Kidney tubule cell (primary cell): ENCODE measurements around the gene CA10.
A peak's percentile ranks its signal among the peaks of the same experiment; 100 is the strongest.

Experiments used
- DNase-seq: peaks from one replicate; pipeline ENCODE4 v3.0.0-alpha.2; 2018; ENCODE audit warnings: low spot score

CA10 gene

DNA sequence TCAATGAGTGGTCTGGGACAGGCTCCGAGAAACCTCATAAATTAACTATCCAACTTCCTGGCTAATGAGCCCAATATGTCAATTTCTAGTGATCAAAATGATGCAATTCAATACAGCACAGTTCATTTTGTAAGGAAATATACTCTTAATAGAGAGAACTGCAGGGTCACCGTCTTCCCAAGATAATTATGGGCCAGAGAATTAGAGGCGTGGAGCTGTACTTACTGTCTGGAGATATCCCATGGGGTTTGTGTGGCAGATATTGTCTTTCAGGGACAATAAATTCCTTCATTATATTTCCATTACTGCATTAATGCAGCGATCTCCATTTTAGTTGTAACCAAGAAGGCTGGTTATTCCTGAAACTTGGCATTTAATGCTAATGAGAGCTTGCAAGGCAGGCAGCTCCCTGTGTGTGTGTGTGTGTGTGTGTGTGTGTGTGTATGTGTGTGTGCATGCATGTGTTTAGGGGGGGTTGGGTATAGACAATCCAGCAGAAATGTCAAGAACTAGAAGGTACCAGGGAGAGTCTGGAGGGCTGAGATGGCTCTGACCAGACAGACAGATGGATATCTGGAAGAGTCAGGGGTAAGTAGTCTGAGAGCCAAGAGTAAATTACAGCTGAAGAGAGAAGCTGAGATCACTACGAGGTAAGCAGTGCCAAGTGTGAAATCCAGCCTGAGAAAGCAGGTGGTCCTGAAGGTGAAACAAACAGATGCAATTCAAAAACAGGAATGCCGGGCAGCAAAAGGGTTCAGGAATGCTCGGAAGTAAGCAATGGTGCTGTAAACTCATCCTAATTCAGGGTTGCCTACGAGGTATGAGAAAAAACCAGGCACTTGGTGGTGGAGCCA is 393.0 kb downstream of the CA10 start:
- DNase-seq: no peak

GRCh38 chr17:51764387-51764971 is 394.0 kb downstream of the CA10 start:
- DNase-seq: peak; percentile 73

- DNase-seq: no peak
Measured at GRCh38 chr17:51763058-51763457, 395.5 kb downstream of the CA10 start.

DNA sequence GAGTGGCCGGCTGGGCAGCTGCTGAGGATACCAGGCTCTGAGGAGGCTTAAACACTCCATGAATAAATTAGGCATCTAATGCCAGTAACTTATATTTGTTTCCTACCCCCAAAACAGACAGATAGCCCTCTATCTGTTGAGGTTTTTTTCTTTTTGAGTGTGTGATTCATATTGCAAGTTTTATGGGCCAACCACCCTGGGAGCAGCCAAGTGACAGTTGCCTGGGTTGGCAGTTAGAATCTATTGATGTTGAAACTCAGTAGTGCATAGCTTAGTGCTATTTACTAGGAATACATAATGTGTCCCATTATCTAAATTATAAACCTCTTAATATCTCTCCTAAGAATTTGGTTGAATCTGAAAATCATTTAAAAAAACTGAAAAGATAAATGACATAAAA is 397.4 kb downstream of the CA10 start:
- DNase-seq: no peak

GRCh38 chr17:51759260-51759659 is 399.3 kb downstream of the CA10 start:
- DNase-seq: no peak

DNA sequence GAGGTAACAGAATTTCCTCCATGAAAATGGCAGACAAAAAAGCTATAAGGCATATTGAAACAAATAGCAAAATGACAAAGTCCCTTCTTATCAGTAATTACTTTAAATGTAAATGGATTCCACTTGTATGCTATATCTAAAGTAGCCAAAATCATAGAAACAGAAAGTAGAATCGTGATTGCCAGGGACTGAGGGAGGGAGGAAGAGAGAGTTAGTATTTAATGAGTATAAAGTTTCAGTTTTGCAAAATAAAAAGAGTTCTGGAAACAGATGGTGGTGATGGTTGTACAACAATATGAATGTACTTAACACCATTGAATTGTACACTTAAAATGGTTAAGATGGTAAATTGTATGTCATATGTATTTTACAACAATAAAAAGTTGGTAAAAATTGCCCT is 407.4 kb downstream of the CA10 start:
- no peak for DNase-seq

GRCh38 chr17:51748749-51749604 is 409.5 kb downstream of the CA10 start:
- peak; percentile 75 for DNase-seq

- DNase-seq: no peak
Measured at GRCh38 chr17:51746421-51746820, 412.1 kb downstream of the CA10 start.

DNA sequence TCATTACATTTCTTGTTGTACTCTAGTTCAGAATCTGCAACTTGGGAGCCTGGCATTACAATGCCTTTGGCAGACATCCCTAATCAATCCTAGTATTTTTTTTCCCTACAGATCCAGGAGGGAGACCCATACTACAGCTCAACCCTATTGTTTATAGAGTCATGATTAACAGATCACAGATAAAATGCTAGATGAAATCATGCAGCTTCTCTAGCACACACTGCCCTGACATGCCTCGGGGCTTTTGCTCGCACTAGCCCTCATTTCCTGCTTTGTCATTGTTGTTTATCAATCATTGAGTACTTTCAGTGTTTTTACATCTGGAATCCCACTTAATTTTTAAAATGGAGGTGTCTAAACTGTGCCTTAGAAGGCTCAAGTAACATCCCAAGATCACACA is 412.5 kb downstream of the CA10 start:
- peak; percentile 48 for DNase-seq

DNA sequence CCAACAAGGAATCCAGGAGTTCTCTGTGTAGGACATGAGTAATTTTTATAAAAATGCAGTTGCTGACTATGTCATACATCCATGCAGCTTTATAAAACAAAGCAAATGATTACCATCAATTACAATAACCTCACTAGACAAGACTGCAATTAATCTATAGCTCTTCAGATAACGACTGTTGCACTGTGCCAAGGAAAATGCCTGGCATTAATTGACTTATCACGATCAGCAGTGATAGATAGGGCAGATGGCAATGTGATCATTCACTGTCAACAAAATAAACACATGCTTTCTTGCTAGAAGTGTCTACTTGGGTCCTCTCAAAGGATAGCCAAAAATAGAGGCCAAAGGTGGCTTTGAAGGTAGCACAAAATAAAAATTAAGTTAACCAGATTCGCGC is 415.0 kb downstream of the CA10 start:
- no peak for DNase-seq

GRCh38 chr17:51742571-51742970 is 415.9 kb downstream of the CA10 start:
- DNase-seq: no peak

DNA sequence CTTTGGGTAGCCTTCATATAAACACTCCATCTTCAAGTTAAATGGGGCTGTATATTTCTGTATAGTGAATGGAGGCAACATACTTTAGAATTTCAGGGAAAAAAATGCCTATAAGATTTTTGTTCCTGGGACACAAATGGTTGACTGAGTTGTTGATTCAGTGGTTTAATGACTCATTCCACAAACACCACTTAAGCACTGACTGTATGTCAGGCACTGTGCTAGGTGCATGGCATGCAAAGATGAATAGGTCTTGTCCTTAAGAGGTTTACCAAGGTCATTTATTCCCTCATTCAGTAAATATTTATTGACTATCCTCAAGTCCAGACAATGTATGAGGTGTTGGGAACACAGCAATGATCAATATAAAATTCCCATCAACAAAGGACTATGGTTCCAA is 417.1 kb downstream of the CA10 start:
- peak; percentile 67 for DNase-seq

- no peak for DNase-seq
Measured at GRCh38 chr17:51740531-51740930, 418.0 kb downstream of the CA10 start.

DNA sequence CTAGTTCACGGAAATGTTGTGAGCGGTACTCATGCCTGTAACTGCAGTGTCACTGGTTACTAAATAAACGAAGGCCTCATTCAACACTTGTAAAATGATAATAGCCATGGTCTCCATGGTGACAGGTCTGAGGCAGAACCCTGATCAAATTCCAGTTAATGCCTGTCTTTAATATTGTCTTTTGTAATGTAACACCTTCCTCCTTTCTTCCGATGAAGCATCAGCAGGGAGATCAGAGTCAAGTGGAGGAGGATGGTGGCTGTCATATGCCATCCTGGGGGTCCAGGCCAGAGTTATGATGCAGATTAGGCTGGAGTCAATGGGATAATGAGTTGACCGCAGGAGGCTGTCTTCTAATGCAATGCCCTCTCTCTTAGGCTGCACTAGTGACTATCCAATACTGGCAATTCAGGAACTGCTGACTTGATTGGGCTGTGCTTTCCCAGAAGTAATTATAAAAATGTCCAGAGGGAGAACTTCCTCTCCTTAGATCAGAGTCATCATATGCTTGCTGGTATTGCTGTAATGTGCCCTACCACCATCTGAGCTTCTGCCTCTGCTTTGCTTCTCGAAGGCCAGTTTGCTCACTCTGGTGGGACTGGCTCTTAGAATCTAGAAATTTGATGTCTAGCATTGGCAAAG is 419.1 kb downstream of the CA10 start:
- DNase-seq: peak; percentile 36

DNA sequence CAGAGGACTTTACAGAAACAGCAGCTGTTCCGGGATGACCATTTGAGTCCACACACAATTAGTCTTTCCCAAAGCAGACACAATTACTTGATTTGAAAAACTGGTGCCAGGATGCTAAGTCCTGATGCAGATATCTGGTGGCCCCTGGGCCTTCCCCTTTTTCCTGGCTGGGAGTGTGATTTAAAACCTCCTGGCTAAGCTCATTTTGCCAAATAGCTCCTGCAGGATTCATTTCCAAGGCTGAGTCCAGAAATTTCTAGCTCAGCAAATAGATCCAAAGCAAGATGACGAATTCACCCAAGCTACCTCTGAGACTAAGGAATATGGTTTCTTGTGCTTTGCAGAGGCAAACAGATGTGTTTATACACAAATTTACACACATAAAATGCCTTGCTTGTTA is 422.2 kb downstream of the CA10 start:
- DNase-seq: no peak

- DNase-seq: no peak
Measured at GRCh38 chr17:51734976-51735375, 423.5 kb downstream of the CA10 start.

- DNase-seq: peak; percentile 9
Measured at GRCh38 chr17:51734462-51734861, 424.1 kb downstream of the CA10 start.

- DNase-seq: no peak
Measured at GRCh38 chr17:51733166-51733565, 425.3 kb downstream of the CA10 start.

GRCh38 chr17:51731941-51732722 is 426.4 kb downstream of the CA10 start:
- no peak for DNase-seq

DNA sequence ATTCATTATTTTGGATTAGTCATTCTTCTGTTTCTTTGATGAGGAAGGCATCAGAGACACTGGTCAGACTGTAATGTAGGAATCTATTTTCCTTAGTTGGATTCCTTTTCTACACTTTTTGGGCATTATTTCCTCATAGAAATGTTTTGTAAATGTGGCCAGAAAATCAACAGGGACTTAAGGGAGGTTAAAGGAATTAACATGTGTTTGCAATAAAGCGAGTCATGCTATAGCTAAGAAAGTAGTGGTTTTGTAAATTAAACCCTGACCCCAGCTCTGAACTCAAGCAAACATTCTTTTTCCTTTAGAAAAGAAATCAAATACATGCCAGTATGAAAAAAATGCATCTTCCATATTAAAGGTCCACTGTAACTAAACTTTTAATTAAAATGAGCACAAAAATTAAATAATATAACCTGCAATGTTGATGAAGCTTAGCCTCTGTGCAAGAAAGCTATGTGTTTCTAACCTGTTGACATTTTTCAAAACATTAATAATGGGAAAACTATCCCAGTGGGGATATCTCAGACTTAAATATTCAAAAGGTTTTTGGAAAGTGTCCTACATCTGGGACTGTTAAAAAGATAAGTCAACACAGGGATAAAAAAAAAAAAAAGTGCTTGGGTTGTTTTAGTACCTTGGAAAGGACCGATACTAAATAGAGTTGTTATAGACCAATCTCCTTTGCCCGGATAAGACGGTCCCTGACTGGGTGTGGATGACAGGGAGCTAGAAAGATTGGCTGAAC is 428.0 kb downstream of the CA10 start:
- DNase-seq: no peak

- DNase-seq: no peak
Measured at GRCh38 chr17:51725185-51725584, 433.3 kb downstream of the CA10 start.
